Left ventricle myocardium superior (tissue), 1 donor: Measurements from ENCODE around the gene AIPL1. TPM values are rescaled to one million over a fixed set of nuclear protein-coding genes. Genes with fewer than 3 reads are reported as not detected.

Experiments used
- ATAC-seq: fragments of 200-7000 bp; cut with Tn5 transposase; one replicate; pipeline ENCODE4 v1.9.1; 2020; ENCODE audit warnings: mild to moderate bottlenecking, moderate library complexity
- DNase-seq: peaks from one replicate; pipeline ENCODE4 v3.0.0-alpha.2; 2020
- intact Hi-C: fragments of 100-400 bp; cut with micrococcal nuclease; formaldehyde crosslinking; loops from one replicate; pipeline ENCODE4 v1.11.0; 2022
- total RNA-seq: library from RNA; stranded (reverse); fragmentation: NEBNext Ultra II Directional; extraction: Animal tissue kit (Norgen Biotek cat#: 25700); gene quantifications from one replicate; pipeline ENCODE4 v1.2.1, GENCODE V29; 2021
- donor health status: DM: no; HTN: yes; CAD: no; lungs with severe emphysema.

AIPL1 gene
- total RNA-seq, 1 donor from 2014 or later = not detected

- ATAC-seq = no peak
- DNase-seq = no peak
- intact Hi-C loops = no loop called here
Measured at GRCh38 chr17:6427279-6427781, 7.6 kb downstream of the AIPL1 start.

DNA sequence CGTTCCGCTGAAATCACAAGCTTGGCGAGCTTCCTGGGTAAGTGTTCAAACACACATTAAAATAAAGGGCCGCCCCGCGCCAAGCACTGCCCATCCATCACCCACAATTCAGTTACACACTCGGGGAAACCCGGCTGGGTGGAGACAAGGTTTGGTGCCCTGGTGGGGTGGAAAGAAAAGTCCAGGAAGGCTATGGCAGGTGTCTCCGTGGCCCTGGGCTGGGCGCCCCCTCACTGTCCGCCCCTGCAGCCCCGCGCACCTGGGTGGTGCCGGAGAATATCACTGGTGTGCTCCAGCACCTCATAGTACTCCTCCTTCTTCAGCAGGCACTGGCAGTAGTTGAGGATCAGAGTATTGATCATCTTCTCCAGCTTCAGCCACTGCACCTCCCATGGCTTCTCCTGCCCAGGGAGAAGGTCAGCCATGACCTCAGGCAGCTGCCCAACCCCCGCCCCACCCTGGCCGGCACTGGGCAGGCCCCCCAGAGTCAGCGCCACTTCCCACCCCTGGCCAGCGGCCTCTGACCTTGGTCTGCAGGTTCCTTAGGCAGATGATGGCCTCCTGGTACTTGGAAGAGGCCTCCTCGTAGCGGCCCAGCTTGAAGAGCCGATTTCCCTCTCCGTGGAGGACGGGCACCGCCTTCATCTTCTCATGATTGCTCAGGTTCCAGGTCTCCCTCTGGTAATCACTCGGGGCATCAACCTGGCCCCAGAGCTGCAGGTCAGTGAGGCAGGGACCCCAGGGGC is 8.4 kb downstream of the AIPL1 start:
- DNase-seq (no peak), ATAC-seq (no peak)
- intact Hi-C loops = no loop called here

GRCh38 chr17:6425407-6425806 is 9.5 kb downstream of the AIPL1 start:
- DNase-seq (no peak), ATAC-seq (no peak)
- intact Hi-C loops = no loop called here

DNA sequence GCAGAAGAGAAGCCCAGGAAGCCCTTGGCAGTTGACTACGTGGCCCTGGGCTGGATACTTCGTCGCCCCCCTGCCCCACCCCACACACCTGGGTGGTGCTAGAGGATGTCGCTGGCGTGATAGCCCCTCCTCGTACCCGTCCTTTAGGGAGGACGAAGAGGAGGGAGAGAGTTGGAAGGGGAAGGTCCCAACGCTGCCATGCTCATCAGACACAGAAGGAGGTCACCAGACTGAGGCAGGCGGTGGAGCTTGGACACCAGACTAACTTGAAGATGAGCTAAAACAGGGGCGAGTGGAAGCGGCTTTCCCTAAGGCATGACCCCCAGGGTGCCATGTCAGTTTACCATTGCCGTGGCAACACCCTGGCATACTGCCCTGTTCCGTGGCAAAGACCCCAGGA is 11.0 kb downstream of the AIPL1 start:
- ATAC-seq (no peak), DNase-seq (no peak)
- intact Hi-C loops = loop anchor here (5.0 kb wide), 1 partner anchor 837 kb away; no protein-coding TSS in a partner anchor

GRCh38 chr17:6422654-6423241 is 12.2 kb downstream of the AIPL1 start:
- intact Hi-C loops = loop anchor here (5.0 kb wide), 1 partner anchor 835 kb away; no protein-coding TSS in a partner anchor
- no peak for DNase-seq
- no peak for ATAC-seq

- ATAC-seq (peak; percentile 87), DNase-seq (peak; percentile 76)
- intact Hi-C loops = loop anchor here (5.0 kb wide), 1 partner anchor 835 kb away; no protein-coding TSS in a partner anchor
Measured at GRCh38 chr17:6421700-6422604, 13.0 kb downstream of the AIPL1 start.

DNA sequence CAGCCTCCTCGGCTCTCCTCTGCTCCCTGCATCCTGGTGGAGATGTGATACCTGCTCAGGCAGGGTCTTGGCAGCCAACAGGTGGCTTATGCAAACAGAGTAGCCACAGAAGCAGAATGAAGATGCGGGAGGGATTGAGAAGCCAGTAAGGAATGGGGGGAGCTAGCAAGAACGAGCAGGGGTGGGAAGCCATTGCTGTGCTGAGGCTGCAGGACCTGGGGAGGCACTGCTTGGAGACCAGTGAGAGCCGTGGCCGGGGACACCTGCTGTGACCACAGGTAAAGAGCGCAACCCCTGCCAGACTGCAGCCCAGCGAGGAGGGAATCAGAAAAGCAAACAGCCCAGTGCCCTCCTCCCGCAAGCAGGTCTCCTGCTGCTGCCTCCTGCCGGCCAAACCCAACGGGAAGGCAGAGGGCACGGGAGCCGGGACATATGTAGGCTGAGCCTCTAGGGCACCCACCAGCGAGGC is 14.7 kb downstream of the AIPL1 start:
- ATAC-seq = no peak
- intact Hi-C loops = loop anchor here (5.0 kb wide), 1 partner anchor 833 kb away; no protein-coding TSS in a partner anchor
- no peak for DNase-seq

GRCh38 chr17:6415616-6416015 is 19.3 kb downstream of the AIPL1 start:
- intact Hi-C loops = no loop called here
- no peak for DNase-seq
- no peak for ATAC-seq

GRCh38 chr17:6413065-6413464 is 21.9 kb downstream of the AIPL1 start:
- DNase-seq (no peak), ATAC-seq (no peak)
- intact Hi-C loops = no loop called here

GRCh38 chr17:6408735-6409134 is 26.2 kb downstream of the AIPL1 start:
- no peak for ATAC-seq
- intact Hi-C loops = no loop called here
- DNase-seq = no peak

DNA sequence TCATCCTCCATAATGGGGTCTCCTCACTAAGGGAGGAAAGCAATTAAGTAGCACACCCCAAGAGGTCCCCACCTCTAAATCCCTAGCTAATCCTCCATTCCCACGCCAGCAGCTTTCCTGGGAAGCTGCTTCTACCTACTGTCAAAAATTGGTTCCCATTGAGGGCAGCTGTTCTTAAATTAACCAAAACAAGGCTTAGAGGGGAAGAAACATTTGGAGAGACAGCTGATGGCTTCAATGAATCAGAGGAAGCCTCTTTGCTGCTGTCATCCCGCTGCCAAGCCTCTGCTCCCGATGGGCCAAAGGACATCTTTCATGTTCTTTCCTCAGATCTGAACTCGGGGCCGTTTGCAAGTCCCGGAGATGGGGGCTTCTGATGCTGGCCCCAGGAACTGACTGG is 26.6 kb downstream of the AIPL1 start:
- no peak for DNase-seq
- ATAC-seq = no peak
- intact Hi-C loops = no loop called here

GRCh38 chr17:6402258-6402657 is 32.7 kb downstream of the AIPL1 start:
- intact Hi-C loops = no loop called here
- ATAC-seq (no peak), DNase-seq (no peak)

DNA sequence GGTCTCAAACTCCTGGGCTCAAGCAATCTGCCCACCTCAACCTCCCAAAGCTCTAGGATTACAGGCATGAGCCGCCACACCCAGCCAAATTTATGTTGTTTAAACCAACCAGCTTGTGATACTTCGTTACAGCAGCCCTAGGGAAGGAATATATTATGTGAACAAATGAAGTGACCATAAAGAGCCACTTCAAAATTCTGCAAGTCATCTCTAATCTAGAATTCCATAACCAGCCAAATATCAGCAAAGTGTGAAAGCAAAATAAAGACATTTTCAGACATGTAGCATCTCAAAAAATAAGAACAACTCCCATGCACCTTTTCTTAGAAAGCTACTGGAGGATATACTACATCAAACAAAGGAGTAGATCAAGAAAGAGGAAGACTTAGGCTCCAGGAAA is 36.0 kb downstream of the AIPL1 start:
- intact Hi-C loops = no loop called here
- DNase-seq (no peak), ATAC-seq (no peak)

GRCh38 chr17:6394055-6394606 is 40.8 kb downstream of the AIPL1 start:
- ATAC-seq = no peak
- DNase-seq = no peak
- intact Hi-C loops = no loop called here

DNA sequence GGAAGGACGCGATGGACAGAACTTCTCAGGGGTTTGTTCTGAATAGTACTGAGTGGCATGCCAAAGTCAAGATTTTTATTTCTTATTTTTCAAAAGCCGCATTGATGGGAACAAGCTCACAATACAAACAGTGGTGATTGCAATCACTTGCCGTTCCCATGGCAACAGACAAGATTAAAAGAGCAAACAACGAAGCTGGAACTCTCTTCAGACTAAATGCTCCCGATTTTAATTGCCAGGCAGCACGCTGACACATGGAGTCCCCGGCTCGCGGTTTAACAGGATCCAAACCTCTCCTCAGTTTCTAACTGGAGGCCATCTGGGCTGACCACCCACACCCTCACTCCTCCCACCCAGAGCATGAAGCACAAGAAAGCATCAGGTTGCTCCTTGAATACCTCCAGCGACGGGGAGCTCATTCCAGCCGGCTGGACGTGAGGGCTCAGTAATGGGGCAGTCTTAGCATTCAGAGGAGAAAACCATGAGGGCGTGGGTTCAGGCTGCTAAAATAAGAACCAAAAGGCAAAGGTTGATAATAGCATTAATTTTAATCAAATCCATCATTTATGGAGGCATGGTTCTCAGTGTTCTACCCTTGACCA is 41.5 kb downstream of the AIPL1 start:
- DNase-seq = no peak
- intact Hi-C loops = no loop called here
- no peak for ATAC-seq

DNA sequence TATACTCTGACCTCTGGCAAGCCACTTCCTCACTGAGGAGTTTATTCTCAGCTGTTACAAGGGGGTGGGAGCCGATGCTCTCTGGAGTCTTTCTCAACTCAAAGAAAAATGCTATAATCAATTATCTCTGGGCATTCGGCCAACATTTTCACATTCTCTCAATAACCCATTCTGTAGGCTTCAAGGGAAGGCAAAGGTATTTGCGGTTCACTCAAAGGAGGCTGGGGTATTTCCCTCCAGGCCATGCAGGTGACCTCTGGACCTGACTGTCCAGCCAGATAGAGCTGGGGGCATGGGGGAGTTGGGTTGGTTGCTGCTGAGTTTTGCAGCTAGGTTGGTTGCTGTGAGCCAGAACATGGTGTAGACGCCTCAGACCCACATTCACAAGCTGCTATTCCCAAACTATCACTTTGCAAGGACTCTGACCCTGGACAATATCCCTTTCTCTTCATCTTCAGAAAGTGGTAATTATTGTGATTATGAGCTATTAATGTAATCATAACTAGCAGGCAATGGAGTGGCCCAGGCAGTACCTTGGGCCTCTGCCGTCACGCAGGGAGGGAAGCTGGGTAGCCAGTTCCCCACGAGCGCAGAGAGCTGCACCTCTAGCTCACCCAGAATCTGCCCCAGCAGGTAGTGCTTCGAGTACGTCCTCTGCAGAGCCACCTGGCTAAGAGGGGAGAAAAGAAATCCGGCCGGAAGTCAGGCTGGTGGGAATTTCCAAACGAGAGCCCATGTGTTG is 42.1 kb downstream of the AIPL1 start:
- intact Hi-C loops = no loop called here
- ATAC-seq (no peak), DNase-seq (no peak)

GRCh38 chr17:6388416-6388815 is 46.5 kb downstream of the AIPL1 start:
- ATAC-seq (no peak), DNase-seq (no peak)
- intact Hi-C loops = no loop called here

- intact Hi-C loops = no loop called here
- no peak for ATAC-seq
Measured at GRCh38 chr17:6387858-6388257, 47.1 kb downstream of the AIPL1 start.

More at GRCh38 chr17:6387858-6388257, 47.1 kb downstream of the AIPL1 start:
- DNase-seq = no peak
